Uterus (tissue), 2 donors: ENCODE results near the gene RNF186.

Source experiments
- POLR2A ChIP-seq, 2 donors: fragments of 450-650 bp; IDR thresholded peaks; one replicate each; pipeline ENCODE4 v1.6.1; 2016; ENCODE audit warnings: antibody characterized with exemption in 2 of 2, mild to moderate bottlenecking in 1 of 2, moderate library complexity in 1 of 2
- TF ChIP-seq, protein P1 (sequence below), 4 experiments: fragments of 200-600 bp in 2 of 4; fragments of 450-650 bp in 2 of 4; sonication (generic) in 2 of 4; IDR thresholded peaks; one replicate each; pipeline ENCODE4 v1.5.1; 2016 to 2019; ENCODE audit warnings: antibody characterized with exemption in 4 of 4, mild to moderate bottlenecking in 2 of 4, moderate library complexity in 1 of 4

DNA sequence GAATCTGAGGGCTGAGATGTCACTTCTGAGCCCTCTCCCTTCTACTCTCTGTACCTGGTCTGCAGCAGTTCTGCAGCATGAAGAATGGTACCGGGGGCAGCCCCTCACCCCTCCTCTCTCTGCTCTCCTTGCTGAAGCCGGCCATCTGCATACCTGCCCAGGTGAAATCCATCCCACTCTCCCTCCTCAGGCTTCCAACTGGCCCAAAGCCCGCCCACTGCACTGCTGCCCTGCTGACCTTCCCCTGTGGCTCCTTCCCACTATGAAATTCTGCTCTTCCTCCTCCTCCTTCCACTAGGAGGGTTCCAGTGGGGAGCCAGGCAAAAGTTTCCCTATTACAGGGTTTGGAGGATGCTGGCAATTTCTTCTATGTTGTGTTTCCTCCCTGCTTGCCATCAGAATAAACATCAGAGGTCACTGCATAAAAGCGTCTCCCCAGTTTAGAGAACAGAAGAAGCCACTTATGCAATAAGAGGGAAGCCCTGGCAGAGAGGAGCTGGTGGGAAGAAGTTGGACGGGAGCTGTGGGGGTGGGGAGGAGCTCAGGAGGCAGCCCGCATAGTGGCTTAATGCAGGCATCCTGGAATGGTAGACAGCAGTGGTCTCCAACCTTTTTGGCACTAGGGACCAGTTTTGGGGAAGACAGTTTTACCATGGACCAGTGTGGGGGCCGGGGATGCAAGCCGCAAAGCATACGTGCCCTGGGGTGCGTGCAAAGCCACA, 45.7 kb downstream of the RNF186 start:
- TF ChIP-seq, protein P1, sequence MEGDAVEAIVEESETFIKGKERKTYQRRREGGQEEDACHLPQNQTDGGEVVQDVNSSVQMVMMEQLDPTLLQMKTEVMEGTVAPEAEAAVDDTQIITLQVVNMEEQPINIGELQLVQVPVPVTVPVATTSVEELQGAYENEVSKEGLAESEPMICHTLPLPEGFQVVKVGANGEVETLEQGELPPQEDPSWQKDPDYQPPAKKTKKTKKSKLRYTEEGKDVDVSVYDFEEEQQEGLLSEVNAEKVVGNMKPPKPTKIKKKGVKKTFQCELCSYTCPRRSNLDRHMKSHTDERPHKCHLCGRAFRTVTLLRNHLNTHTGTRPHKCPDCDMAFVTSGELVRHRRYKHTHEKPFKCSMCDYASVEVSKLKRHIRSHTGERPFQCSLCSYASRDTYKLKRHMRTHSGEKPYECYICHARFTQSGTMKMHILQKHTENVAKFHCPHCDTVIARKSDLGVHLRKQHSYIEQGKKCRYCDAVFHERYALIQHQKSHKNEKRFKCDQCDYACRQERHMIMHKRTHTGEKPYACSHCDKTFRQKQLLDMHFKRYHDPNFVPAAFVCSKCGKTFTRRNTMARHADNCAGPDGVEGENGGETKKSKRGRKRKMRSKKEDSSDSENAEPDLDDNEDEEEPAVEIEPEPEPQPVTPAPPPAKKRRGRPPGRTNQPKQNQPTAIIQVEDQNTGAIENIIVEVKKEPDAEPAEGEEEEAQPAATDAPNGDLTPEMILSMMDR (IDR thresholded peaks at IDR 0.05) = no peak
- TF ChIP-seq POLR2A (IDR thresholded peaks at IDR 0.05) = no peak
